Measurements from ENCODE around the gene KMT5C. TPM values are rescaled to one million over a fixed set of nuclear protein-coding genes. Genes with fewer than 3 reads are reported as not detected.
A peak's percentile ranks its signal among the peaks of the same experiment; 100 is the strongest.

Gene KMT5C
- total RNA-seq: 10 to 100 TPM; 17.3 to 61.8 (median 39.1) TPM

DNA sequence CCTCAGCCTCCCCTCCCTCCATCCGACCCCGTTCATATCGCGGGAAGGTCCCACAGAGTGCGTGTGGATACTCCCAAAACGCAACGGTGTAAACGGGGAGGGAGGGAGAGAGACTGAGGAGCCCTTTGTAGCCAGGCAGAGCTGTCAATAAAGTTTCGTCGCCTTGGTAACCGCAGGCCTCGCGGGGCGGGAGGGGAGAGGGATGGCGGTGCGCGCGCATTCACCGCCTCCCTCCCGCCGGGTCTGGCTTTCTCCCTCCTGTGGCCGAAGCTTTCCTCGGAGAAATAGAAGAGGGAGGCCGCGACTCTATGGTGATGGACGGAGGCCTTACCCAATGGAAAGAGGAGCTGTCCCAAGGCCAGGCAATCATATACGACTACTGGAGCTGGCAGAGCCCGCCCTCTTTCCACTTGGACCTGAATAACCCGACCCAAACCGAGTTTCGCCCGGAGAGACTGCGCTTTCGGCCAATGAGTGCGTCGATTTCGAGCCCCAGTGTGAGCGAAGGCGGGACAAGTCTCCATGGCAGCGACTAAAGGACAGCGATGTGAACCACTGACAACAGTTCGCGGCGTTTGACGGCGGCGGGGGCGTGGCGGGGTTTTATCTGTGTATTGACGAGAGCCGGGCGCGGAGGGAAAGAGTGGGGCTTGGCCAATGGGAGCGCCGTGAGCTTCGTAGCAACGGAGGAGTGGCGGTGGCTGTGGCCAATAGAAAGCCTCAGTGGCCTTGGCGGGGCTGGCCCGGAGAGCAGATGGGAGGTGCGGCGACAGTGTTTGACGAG is at the start of gene KMT5C:
TSS of gene KMT5C (plus strand) at position 772 of the 784 bp plus-strand sequence. CDS start 2,061 bp downstream, outside the sequence.
- Histone ChIP-seq H3K9me3 (no peaks in the 10 kb centered on the region), H3K27ac (peak within 1 kb of the TSS; percentile 94), H3K4me3 (peak within 1 kb of the TSS; percentile 89), H3K36me3 (peaks cover 19% of the 10 kb centered on the region), H3K27me3 (no peaks in the 10 kb centered on the region), H3K4me1 (peaks cover 30% of the 10 kb centered on the region)
- TF ChIP-seq POLR2A (IDR thresholded peaks at IDR 0.05) (peak in 1 of 2 donors; percentile 48), POLR2AphosphoS5 (IDR thresholded peaks at IDR 0.05) (peak in 2 of 3 donors; percentile 9), EP300 (IDR thresholded peaks at IDR 0.05) (no peak)
- TF ChIP-seq, protein P1, sequence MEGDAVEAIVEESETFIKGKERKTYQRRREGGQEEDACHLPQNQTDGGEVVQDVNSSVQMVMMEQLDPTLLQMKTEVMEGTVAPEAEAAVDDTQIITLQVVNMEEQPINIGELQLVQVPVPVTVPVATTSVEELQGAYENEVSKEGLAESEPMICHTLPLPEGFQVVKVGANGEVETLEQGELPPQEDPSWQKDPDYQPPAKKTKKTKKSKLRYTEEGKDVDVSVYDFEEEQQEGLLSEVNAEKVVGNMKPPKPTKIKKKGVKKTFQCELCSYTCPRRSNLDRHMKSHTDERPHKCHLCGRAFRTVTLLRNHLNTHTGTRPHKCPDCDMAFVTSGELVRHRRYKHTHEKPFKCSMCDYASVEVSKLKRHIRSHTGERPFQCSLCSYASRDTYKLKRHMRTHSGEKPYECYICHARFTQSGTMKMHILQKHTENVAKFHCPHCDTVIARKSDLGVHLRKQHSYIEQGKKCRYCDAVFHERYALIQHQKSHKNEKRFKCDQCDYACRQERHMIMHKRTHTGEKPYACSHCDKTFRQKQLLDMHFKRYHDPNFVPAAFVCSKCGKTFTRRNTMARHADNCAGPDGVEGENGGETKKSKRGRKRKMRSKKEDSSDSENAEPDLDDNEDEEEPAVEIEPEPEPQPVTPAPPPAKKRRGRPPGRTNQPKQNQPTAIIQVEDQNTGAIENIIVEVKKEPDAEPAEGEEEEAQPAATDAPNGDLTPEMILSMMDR (IDR thresholded peaks at IDR 0.05): peak in 1 of 2 donors; percentile 42
- peak; percentile 100 for DNase-seq (ENCODE audit: low spot score in 2 of 2)
- 0% methylated on average over 19 of the region's 63 CpGs for WGBS

GRCh38 chr19:55297267-55297666 is 42.4 kb upstream of the KMT5C start:
- Histone ChIP-seq H3K4me1 (peaks cover 12% of the 10 kb centered on the region), H3K36me3 (no peaks in the 10 kb centered on the region), H3K27me3 (no peaks in the 10 kb centered on the region), H3K27ac (no peak overlapping the region), H3K9me3 (no peaks in the 10 kb centered on the region), H3K4me3 (no peak overlapping the region)
- TF ChIP-seq POLR2A (IDR thresholded peaks at IDR 0.05) (no peak), EP300 (IDR thresholded peaks at IDR 0.05) (no peak), POLR2AphosphoS5 (IDR thresholded peaks at IDR 0.05) (no peak)
- TF ChIP-seq, protein P1 (IDR thresholded peaks at IDR 0.05): no peak
- 86% methylated on average over 10 of the region's 10 CpGs for WGBS
- no peak for DNase-seq (ENCODE audit: low spot score in 2 of 2)

GRCh38 chr19:55299991-55300390 is 39.7 kb upstream of the KMT5C start:
- Histone ChIP-seq H3K4me3 (no peak overlapping the region), H3K9me3 (no peaks in the 10 kb centered on the region), H3K27ac (no peak overlapping the region), H3K4me1 (peaks cover 12% of the 10 kb centered on the region), H3K27me3 (no peaks in the 10 kb centered on the region), H3K36me3 (no peaks in the 10 kb centered on the region)
- TF ChIP-seq EP300 (IDR thresholded peaks at IDR 0.05) (no peak), POLR2AphosphoS5 (IDR thresholded peaks at IDR 0.05) (no peak), POLR2A (IDR thresholded peaks at IDR 0.05) (no peak)
- TF ChIP-seq, protein P1 (IDR thresholded peaks at IDR 0.05): no peak
- WGBS: 95% methylated on average over 9 of the region's 10 CpGs
- no peak for DNase-seq (ENCODE audit: low spot score in 2 of 2)

DNA sequence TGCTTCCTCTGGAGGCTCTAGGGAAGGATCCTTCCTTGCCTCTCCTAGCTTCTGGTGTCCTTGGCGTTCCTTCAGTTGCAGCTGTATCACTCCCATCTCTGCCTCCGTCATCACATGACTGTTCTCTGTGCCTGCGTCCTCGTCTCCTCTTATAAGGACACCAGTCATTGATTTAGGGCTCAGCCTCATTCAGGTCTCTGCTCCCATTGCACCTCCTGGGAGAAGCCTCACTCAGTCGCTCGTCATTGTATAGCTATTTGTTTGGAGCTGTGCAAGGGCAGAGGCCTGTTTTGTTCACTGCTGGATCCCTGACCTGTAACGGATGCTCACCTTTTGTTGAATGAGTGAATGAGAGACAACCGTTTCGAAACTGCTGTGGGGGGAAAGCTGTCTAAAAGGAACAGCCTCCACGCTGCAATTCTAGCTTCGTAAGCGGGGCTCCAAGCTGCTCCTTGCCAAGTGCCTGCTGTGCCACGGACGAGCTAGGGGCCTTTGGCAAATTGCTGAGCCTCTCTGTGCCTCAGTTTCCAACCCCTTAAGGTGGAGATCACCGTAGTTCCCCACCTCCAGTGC is 38.7 kb upstream of the KMT5C start:
- 67% methylated on average over 15 of the region's 15 CpGs for WGBS
- no peaks in the 10 kb centered on the region for H3K27me3 ChIP-seq
- no peaks in the 10 kb centered on the region for H3K36me3 ChIP-seq
- DNase-seq (ENCODE audit: low spot score in 2 of 2): no peak
- no peaks in the 10 kb centered on the region for H3K9me3 ChIP-seq
- H3K4me1 ChIP-seq: peaks cover 12% of the 10 kb centered on the region
- TF ChIP-seq POLR2A (IDR thresholded peaks at IDR 0.05) (no peak), POLR2AphosphoS5 (IDR thresholded peaks at IDR 0.05) (no peak), EP300 (IDR thresholded peaks at IDR 0.05) (no peak)
- TF ChIP-seq, protein P1 (IDR thresholded peaks at IDR 0.05): no peak
- H3K27ac ChIP-seq: no peak overlapping the region
- H3K4me3 ChIP-seq: no peak overlapping the region

Measured in suprapubic skin (tissue), 4 donors.